Ishikawa (cell line): ENCODE measurements around the gene CNGA3.

Experiments used
- CEBPB ChIP-seq: IDR thresholded peaks from 2 replicates; pipeline ENCODE4 v1.6.1; 2012
- EP300 ChIP-seq: IDR thresholded peaks from 2 replicates; pipeline ENCODE4 v1.6.1; 2012; ENCODE audit warnings: borderline replicate concordance
- MAX ChIP-seq: IDR thresholded peaks from 2 replicates; pipeline ENCODE4 v1.6.1; 2012
- NFIC ChIP-seq: IDR thresholded peaks from 2 replicates; pipeline ENCODE4 v1.6.1; 2012

- TF ChIP-seq CEBPB: no peak
- no peak for TF ChIP-seq EP300
- TF ChIP-seq NFIC: no peak
- no peak for TF ChIP-seq MAX
These were observed 44.8 kb upstream of the CNGA3 start for GRCh38 chr2:98301469-98301868.
